Measurements from ENCODE around the gene IFNA8. TPM values are rescaled to one million over a fixed set of nuclear protein-coding genes. Genes with fewer than 3 reads are reported as not detected.
A peak's percentile ranks its signal among the peaks of the same experiment; 100 is the strongest.
"Not testable (repeated sequence)": the region's sequence is repeated elsewhere in the genome, so short reads cannot be mapped to it uniquely, and the experiment has no call there.

Gene IFNA8
- total RNA-seq, 1 donor from 2014 or later = not detected

- no peaks in the 10 kb centered on the region for H3K36me3 Mint-ChIP-seq
- TF ChIP-seq EZH2phosphoT487 (IDR thresholded peaks at IDR 0.05) (no peak), EZH2 (IDR thresholded peaks at IDR 0.05) (no peak)
- TF ChIP-seq, protein P1, sequence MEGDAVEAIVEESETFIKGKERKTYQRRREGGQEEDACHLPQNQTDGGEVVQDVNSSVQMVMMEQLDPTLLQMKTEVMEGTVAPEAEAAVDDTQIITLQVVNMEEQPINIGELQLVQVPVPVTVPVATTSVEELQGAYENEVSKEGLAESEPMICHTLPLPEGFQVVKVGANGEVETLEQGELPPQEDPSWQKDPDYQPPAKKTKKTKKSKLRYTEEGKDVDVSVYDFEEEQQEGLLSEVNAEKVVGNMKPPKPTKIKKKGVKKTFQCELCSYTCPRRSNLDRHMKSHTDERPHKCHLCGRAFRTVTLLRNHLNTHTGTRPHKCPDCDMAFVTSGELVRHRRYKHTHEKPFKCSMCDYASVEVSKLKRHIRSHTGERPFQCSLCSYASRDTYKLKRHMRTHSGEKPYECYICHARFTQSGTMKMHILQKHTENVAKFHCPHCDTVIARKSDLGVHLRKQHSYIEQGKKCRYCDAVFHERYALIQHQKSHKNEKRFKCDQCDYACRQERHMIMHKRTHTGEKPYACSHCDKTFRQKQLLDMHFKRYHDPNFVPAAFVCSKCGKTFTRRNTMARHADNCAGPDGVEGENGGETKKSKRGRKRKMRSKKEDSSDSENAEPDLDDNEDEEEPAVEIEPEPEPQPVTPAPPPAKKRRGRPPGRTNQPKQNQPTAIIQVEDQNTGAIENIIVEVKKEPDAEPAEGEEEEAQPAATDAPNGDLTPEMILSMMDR (IDR thresholded peaks at IDR 0.05) = no peak
- Histone ChIP-seq H3K27ac (no peak overlapping the region), H3K4me1 (peaks cover 5% of the 10 kb centered on the region), H3K4me3 (no peak overlapping the region), H2AFZ (replicated peaks) (no peak overlapping the region), H3K79me2 (ENCODE audit: low read depth) (no peaks in the 10 kb centered on the region), H3F3A (ENCODE audit: low read depth) (no peaks in the 10 kb centered on the region), H4K20me1 (ENCODE audit: low read depth) (no peaks in the 10 kb centered on the region), H3K36me3 (no peaks in the 10 kb centered on the region), H3K9ac (no peak overlapping the region), H3K9me3 (ENCODE audit: low read depth) (no peaks in the 10 kb centered on the region), H3K27me3 (no peaks in the 10 kb centered on the region), H3K4me2 (no peak overlapping the region)
- no peak overlapping the region for H3K27ac Mint-ChIP-seq
- no peaks in the 10 kb centered on the region for H3K27me3 Mint-ChIP-seq (ENCODE audit: insufficient read depth, low read depth)
- H3K4me1 Mint-ChIP-seq = peaks cover 12% of the 10 kb centered on the region
- no peak for DNase-seq (ENCODE audit: low spot score)
- H3K4me3 Mint-ChIP-seq = no peak overlapping the region
- H3K9me3 Mint-ChIP-seq = no peaks in the 10 kb centered on the region
Measured at GRCh38 chr9:21432672-21433425, 23.9 kb downstream of the IFNA8 start.

- no peak overlapping the region for H3K27ac Mint-ChIP-seq
- Histone ChIP-seq H3F3A (ENCODE audit: low read depth) (no peaks in the 10 kb centered on the region), H2AFZ (replicated peaks) (no peak overlapping the region), H3K79me2 (ENCODE audit: low read depth) (no peaks in the 10 kb centered on the region), H3K27me3 (no peaks in the 10 kb centered on the region), H3K4me3 (no peak overlapping the region), H3K36me3 (no peaks in the 10 kb centered on the region), H3K9me3 (ENCODE audit: low read depth) (no peaks in the 10 kb centered on the region), H3K4me2 (no peak overlapping the region), H4K20me1 (ENCODE audit: low read depth) (no peaks in the 10 kb centered on the region), H3K27ac (no peak overlapping the region), H3K4me1 (peaks cover 5% of the 10 kb centered on the region), H3K9ac (no peak overlapping the region)
- no peaks in the 10 kb centered on the region for H3K36me3 Mint-ChIP-seq
- DNase-seq (ENCODE audit: low spot score) = peak; percentile 74
- TF ChIP-seq EZH2phosphoT487 (IDR thresholded peaks at IDR 0.05) (no peak), EZH2 (IDR thresholded peaks at IDR 0.05) (no peak)
- TF ChIP-seq, protein P1 (IDR thresholded peaks at IDR 0.05) = peak; percentile 62
- H3K4me3 Mint-ChIP-seq = no peak overlapping the region
- peaks cover 12% of the 10 kb centered on the region for H3K4me1 Mint-ChIP-seq
- H3K27me3 Mint-ChIP-seq (ENCODE audit: insufficient read depth, low read depth) = no peaks in the 10 kb centered on the region
- H3K9me3 Mint-ChIP-seq = no peaks in the 10 kb centered on the region
Measured at GRCh38 chr9:21434202-21435014, 25.5 kb downstream of the IFNA8 start.

DNA sequence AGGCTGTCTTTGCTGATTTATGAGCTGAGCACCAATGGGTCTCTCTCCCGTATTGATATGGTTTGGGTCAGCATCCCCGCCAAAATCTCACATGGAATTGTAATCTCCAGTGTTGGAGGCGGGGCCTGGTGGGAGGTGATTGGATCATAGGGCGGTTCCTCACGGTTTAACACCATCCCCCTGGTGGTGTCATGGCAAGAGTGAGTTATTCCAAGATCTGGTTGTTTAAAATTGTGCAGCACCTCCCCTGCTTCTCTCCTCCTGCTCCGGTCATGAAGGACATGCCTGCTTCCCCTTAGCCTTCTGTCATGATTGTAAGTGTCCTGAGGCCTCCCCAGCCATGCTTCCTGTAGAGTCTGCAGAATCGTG is 26.1 kb downstream of the IFNA8 start:
- not testable (repeated sequence) for H3K4me1 ChIP-seq; H3K79me2 ChIP-seq (ENCODE audit: low read depth); H3K9ac ChIP-seq; DNase-seq (ENCODE audit: low spot score); H3K27ac ChIP-seq; H3K27me3 Mint-ChIP-seq (ENCODE audit: insufficient read depth, low read depth); H3K4me2 ChIP-seq; H3K9me3 ChIP-seq (ENCODE audit: low read depth); H3F3A ChIP-seq (ENCODE audit: low read depth); H3K36me3 Mint-ChIP-seq; H2AFZ ChIP-seq (replicated peaks); H3K9me3 Mint-ChIP-seq; H3K4me3 ChIP-seq; H3K36me3 ChIP-seq; H4K20me1 ChIP-seq (ENCODE audit: low read depth); H3K27me3 ChIP-seq; H3K27ac Mint-ChIP-seq; H3K4me3 Mint-ChIP-seq
- peaks cover 12% of the 10 kb centered on the region for H3K4me1 Mint-ChIP-seq

DNA sequence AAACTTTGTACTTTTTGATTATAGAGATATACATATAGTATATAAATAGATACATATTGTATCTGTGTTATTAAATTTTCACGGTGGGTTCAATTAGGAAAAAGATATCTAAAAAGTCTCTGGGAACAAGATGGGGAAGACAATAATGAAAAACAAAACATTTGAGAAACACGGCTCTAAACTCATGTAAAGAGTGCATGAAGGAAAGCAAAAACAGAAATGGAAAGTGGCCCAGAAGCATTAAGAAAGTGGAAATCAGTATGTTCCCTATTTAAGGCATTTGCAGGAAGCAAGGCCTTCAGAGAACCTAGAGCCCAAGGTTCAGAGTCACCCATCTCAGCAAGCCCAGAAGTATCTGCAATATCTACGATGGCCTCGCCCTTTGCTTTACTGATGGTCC is 31.2 kb downstream of the IFNA8 start, which contains the start of gene IFNA1:
IFNA1 (plus strand) TSS at position 301 of the 400 bp plus-strand sequence; CDS start at position 370, 69 bp downstream.
- H3K36me3 ChIP-seq = no peaks in the 10 kb centered on the region
- H3K27me3 Mint-ChIP-seq (ENCODE audit: insufficient read depth, low read depth) = no peaks in the 10 kb centered on the region
- DNase-seq (ENCODE audit: low spot score) = no peak
- H3K27ac ChIP-seq = no peak within 1 kb of the TSS
- H4K20me1 ChIP-seq (ENCODE audit: low read depth) = no peaks in the 10 kb centered on the region
- H3K4me1 ChIP-seq = no peaks in the 10 kb centered on the region
- no peak within 1 kb of the TSS for H3K4me3 ChIP-seq
- H3K4me3 Mint-ChIP-seq = no peak within 1 kb of the TSS
- H3K9ac ChIP-seq = no peak within 1 kb of the TSS
- no peak for TF ChIP-seq EZH2 (IDR thresholded peaks at IDR 0.05)
- TF ChIP-seq, protein P1 (IDR thresholded peaks at IDR 0.05) = no peak
- no peak for TF ChIP-seq EZH2phosphoT487 (IDR thresholded peaks at IDR 0.05)
- peaks cover 5% of the 10 kb centered on the region for H3K9me3 Mint-ChIP-seq
- H3K4me1 Mint-ChIP-seq = no peaks in the 10 kb centered on the region
- H2AFZ ChIP-seq (replicated peaks) = no peak within 1 kb of the TSS
- H3K4me2 ChIP-seq = no peak within 1 kb of the TSS
- no peaks in the 10 kb centered on the region for H3F3A ChIP-seq (ENCODE audit: low read depth)
- H3K36me3 Mint-ChIP-seq = no peaks in the 10 kb centered on the region
- H3K27ac Mint-ChIP-seq = no peak within 1 kb of the TSS
- H3K79me2 ChIP-seq (ENCODE audit: low read depth) = no peaks in the 10 kb centered on the region
- no peaks in the 10 kb centered on the region for H3K9me3 ChIP-seq (ENCODE audit: low read depth)
- H3K27me3 ChIP-seq = no peaks in the 10 kb centered on the region
